Neural cell (in vitro differentiated cells): ENCODE measurements around the gene GMDS.

Source experiments
- EP300 ChIP-seq: fragments of 450-650 bp; conservative IDR thresholded peaks from 2 replicates; pipeline ENCODE4 v1.6.1; 2014; ENCODE audit warnings: antibody characterized with exemption, mild to moderate bottlenecking, moderate library complexity; ENCODE audit not compliant: poor library complexity, severe bottlenecking
- EZH2 ChIP-seq: fragments of 200-600, 300-800 bp; shearing (Covaris generic), sonication (generic); IDR thresholded peaks from 2 replicates; pipeline ENCODE4 v1.6.1; 2014; ENCODE audit warnings: antibody characterized with exemption, low read length, borderline replicate concordance, mild to moderate bottlenecking; ENCODE audit not compliant: insufficient read depth, poor library complexity, severe bottlenecking
- MXI1 ChIP-seq: fragments of 450-650 bp; conservative IDR thresholded peaks from 2 replicates; pipeline ENCODE4 v1.6.1; 2014; ENCODE audit warnings: antibody characterized with exemption, mild to moderate bottlenecking; ENCODE audit not compliant: poor library complexity, severe bottlenecking
- POLR2AphosphoS5 ChIP-seq: IDR thresholded peaks from 2 replicates; pipeline ENCODE4 v1.6.1; 2012
- RAD21 ChIP-seq: fragments of 450-650 bp; conservative IDR thresholded peaks from 2 replicates; pipeline ENCODE4 v1.6.1; 2014; ENCODE audit warnings: antibody characterized with exemption, mild to moderate bottlenecking, moderate library complexity
- SMC3 ChIP-seq: fragments of 450-650 bp; conservative IDR thresholded peaks from 2 replicates; pipeline ENCODE4 v1.6.1; 2014; ENCODE audit warnings: antibody characterized with exemption, mild to moderate bottlenecking, moderate library complexity; ENCODE audit not compliant: poor library complexity
- TAF1 ChIP-seq: IDR thresholded peaks from 2 replicates; pipeline ENCODE4 v1.6.1; 2012; ENCODE audit warnings: low read depth
- TF ChIP-seq, protein P1 (sequence below): fragments of 450-650 bp; IDR thresholded peaks from 2 replicates; pipeline ENCODE4 v1.5.1; 2014; ENCODE audit warnings: antibody characterized with exemption, mild to moderate bottlenecking, moderate library complexity; ENCODE audit not compliant: poor library complexity, severe bottlenecking

DNA sequence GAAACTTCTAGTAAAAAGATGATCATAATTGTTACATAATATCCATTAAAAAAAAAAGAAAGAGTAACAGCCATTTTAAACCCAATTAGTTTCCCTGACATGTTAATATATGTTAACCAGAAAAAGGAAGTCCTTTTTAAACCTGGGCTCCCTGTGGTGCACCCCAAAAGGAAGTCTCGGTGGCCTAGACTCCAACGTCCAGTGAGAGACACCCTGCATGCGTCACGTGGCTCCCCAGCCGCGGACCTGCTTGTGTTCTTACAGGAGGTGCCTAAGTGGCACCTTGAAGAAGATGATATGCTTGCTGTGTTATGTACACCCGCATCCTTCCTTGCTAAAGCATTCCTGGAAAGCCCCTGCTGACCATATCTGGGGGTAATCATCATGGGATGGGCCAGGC lies 585.6 kb downstream of the GMDS start:
- TF ChIP-seq, protein P1, sequence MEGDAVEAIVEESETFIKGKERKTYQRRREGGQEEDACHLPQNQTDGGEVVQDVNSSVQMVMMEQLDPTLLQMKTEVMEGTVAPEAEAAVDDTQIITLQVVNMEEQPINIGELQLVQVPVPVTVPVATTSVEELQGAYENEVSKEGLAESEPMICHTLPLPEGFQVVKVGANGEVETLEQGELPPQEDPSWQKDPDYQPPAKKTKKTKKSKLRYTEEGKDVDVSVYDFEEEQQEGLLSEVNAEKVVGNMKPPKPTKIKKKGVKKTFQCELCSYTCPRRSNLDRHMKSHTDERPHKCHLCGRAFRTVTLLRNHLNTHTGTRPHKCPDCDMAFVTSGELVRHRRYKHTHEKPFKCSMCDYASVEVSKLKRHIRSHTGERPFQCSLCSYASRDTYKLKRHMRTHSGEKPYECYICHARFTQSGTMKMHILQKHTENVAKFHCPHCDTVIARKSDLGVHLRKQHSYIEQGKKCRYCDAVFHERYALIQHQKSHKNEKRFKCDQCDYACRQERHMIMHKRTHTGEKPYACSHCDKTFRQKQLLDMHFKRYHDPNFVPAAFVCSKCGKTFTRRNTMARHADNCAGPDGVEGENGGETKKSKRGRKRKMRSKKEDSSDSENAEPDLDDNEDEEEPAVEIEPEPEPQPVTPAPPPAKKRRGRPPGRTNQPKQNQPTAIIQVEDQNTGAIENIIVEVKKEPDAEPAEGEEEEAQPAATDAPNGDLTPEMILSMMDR, result no peak
- TF ChIP-seq POLR2AphosphoS5, result no peak
- TF ChIP-seq EP300, result no peak
- TF ChIP-seq RAD21, result no peak
- TF ChIP-seq SMC3, result no peak
- TF ChIP-seq MXI1, result no peak
- TF ChIP-seq TAF1, result no peak
- TF ChIP-seq EZH2, result no peak
